HG02759 (cell line): ENCODE measurements around the gene CDH12.
A peak's percentile ranks its signal among the peaks of the same experiment; 100 is the strongest.

Source experiments
- ATAC-seq: cut with Tn5 transposase; IDR thresholded peaks from one replicate; pipeline ENCODE4 v1.9.1; 2021; ENCODE audit warnings: mild to moderate bottlenecking, moderate library complexity; ENCODE audit not compliant: unreplicated experiment

The CDH12 gene

DNA sequence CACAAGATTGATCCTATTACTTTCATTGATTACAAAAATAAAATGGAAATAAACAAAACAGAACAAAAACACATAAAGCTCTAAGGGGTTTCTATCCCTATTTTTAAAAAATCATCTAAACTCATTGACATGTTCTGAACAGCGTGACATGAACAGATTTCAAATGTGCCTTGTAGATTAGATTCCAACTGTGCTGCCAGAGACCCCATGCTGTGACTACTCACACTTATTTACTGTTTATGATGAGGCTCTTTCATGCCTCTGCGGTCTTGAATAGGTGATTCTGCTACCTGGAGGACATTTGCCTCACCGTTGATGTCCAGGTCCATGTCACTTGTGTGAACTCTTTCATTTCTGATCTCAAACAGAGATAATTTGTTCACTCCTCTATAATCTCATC lies 990.2 kb downstream of the CDH12 start:
- no peak for ATAC-seq

DNA sequence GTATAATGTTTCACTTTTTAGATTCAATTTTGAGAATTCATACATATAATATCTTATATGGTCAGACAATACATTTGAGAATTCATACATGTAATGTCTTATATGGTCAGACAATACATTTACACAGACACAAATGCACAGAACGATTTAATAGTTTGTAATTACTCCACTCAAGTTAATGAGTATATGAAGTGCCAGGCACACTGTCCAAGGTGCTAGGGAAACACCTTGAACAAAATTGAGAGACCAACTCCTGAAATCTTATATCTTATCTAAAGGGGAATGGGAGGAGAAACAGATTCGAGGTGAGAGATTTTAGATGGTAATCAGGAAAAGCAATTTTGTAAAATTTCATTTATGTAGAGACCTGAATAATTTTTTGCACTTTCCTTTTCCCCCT lies 994.7 kb downstream of the CDH12 start:
- ATAC-seq = no peak

DNA sequence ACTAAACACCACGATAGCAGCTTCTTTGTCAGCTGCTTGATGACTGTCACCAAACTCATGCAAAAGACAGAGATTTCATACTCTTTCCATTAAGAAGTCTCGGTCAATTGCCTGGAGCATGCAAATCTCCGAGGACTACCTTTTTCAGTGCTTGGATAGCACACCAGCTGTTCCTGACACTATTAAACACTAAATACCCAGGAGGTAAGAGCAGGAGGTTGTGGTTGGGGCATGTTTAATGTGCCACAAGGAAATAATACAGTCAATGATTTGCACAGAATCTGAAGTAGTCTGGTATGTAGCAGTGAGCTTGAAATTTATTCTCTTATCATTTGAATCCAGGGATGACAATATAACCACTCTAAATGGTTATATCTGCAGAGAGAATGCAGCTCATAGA lies 996.2 kb downstream of the CDH12 start:
- no peak for ATAC-seq

DNA sequence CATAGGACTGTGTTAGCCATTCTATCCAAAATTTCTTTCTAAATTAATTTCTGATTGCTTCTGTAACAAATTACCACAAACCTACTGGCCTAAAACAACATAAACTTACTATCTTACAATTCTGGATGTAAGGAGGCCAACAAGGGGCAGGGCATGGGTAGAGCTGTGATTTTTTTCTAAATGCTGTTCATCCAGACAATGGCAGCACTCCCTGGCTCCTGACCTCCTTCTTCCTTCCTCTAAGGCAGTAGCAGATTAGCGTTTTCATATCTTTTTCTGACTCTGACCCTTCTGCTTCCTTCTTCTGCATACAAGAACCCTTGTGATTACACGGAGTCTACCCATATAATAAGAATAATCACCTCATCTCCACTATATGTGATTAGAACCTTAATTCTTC lies 1005.8 kb downstream of the CDH12 start:
- ATAC-seq = no peak

DNA sequence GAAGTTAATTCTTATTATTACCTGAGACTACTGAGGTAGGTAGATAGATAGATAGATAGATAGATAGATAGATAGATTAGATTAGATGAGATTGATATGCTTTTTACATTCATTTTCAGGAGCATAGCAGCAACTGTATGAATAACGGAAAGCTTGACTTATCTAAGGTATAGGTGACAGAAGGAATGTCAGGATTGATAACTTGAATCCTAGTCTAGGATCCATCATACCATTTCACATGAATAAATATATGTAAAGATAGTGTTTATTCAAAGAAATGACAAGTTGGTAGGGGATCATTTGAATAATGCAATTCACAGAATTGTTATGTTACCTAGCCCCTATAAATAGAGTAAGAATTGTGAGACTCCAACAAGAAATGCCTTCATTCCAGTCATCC lies 1008.2 kb downstream of the CDH12 start:
- ATAC-seq = no peak

DNA sequence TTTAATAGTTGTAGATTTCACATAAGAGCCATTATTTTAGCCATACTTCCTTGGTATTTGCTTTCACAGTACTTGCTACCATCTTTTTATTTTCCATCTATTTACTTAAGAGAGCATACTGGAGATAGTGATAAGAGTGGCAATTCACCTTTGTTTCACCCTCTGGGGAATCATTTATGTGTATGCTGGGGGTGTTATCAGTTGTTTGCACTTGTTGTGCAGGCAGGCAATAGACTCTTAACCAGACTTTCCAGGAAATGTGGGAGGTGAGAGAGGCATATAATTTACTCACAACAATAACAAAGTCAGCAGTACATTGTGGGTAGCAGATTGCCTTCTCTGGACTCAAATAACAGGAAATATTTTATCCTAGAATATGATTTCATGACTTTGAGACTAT lies 1018.3 kb downstream of the CDH12 start:
- ATAC-seq = no peak

DNA sequence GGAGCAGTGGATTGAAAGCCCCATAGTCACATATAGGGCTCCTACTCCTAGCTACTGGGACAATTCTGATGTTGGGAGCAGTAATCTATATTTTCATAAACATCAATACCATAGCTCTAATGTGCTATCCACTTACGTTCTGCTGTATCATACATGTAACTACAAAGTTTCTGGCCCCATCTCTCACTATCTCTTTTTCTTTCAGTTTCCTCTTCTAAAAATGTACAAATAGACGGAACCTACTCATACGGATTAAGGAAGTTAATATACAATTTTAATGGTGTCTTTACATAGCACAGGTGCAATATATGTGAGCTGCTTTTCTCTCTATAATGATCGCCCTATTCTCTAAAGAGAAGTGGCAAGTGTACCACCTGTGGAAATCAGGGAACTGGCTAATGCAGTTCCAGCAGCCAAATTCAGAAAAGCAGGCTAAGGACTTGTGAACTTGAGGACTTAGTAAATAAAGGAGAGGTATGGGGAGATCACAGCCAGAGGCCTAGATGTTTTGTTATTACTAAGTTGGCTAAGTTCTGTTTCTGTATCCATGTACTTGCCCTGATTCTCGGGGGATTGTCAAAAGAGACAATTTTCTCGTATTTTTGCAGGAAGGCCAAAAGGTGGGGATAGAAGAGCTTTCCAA lies 1021.9 kb downstream of the CDH12 start:
- peak; percentile 75 for ATAC-seq

DNA sequence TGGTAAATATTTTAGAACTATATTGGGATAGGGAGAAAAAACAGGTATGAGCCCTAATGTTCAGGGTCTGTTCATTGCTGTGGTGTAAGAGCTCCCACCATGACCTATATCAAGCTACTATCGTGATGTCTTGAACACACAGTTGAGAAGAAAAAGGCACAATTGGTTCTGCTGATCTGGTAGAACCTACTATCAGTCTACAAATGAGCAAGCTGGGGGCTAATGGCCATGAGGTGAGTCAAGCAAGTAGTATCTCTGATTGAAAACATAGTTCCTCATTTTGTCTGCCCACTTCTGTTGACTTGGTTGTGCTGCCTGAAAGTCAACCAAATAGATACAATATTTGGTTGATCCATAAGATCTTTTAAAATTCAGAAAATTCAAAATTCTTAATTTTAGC lies 1026.3 kb downstream of the CDH12 start:
- ATAC-seq = no peak

DNA sequence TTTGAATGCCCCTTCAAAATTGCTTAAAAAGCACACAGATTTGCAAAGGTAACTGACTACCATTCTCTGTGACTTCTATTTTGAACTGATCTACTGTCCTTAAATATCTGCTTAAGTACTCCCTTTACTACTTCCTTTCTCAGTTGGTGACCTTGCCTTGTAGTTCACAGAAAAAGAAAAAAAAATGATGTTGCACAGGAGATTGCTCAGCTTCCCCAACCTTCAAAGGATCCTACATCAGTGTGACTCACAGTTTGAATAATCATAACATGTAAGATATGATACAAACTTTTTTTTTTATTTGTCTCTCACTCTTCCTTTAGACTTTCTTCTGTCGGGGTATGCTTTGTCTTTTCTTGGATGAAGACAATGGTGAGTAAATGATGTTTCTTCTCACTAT lies 1029.6 kb downstream of the CDH12 start:
- no peak for ATAC-seq

DNA sequence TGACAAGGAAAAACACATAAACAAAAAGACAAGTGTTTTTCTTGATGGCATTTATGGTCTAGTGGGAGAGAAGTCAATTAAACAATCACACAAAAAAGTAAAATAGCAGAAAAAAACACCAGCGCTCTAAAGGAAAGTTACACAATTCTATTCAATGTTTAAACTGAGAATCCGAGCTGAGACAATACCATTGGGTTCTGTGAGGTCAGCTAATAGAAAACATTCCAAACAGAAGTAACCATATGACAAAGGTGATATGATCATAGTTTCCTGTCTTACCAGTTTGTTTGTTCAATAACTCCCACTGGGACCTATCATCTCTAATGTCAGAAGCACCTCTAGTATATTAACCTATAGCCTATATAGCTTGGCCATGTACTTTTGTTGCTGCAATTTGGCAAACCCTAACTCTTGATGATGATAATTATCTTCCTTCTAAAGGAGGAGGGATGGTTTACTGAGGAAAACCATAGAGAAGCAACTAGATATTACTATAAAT lies 1030.0 kb downstream of the CDH12 start:
- no peak for ATAC-seq

DNA sequence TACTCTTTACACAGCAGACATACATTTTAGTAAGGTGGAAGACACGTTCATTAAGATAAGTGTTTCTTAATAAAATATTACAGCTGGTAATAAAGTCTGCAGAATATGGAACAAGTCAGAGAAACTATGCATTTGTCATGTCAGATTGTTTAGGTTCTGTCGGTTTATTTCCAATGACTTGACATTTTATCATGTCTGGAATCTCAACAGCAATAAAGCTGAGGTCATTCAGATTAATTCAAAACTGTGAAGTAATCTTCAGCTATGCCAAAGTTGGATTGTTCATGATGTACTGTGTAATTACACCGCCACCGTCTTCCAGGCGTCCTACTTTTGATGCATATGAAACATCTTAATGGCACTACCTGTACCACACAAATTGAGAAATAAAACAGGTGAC lies 1032.6 kb downstream of the CDH12 start:
- no peak for ATAC-seq

DNA sequence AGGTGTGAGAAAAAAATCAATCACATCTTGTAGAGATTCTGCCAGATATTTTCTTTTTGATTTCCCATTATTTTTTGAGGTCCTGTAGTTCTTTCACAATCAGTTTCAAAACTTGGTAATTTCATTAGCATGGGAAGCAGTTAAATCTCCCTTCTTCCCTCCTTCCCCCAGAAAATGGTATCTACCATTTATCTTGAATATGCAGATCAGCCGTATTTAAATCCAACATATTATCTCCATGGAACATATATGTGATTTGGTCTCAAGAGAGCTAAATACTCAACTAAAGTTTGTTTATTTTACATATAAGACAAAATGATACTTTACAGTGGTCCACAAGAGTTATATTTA lies 1034.8 kb downstream of the CDH12 start:
- no peak for ATAC-seq

DNA sequence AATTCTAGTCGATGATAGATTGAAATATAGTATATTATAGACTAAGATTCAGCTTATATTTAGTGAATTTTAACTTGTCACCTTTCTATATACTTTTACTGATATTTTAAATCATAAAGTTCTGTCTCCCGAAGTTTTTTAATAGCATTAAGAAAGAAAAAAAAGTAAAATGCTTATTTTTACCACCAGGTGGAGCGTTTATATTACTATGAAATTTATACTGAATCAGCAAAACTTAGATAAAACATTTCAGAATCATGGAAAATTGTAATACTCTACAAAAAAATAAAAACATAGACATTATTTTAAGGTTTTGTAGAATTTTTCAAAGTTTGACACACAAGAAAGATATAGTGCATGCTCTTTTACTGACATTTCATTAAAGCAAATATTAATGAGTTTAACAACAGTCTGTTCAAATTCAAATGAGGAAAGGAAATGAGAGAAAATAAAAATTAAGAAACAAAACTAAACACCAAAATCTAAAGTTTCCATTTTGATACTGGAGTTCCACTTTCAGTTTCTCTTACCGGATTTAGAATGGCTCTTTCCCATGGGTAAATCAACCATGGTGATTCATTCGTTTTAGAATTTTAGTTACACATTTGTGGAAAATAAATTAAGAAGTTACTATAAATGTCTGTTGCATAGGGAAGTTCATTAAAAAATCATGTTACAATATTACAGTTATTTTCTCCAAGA lies 1035.3 kb downstream of the CDH12 start:
- no peak for ATAC-seq

DNA sequence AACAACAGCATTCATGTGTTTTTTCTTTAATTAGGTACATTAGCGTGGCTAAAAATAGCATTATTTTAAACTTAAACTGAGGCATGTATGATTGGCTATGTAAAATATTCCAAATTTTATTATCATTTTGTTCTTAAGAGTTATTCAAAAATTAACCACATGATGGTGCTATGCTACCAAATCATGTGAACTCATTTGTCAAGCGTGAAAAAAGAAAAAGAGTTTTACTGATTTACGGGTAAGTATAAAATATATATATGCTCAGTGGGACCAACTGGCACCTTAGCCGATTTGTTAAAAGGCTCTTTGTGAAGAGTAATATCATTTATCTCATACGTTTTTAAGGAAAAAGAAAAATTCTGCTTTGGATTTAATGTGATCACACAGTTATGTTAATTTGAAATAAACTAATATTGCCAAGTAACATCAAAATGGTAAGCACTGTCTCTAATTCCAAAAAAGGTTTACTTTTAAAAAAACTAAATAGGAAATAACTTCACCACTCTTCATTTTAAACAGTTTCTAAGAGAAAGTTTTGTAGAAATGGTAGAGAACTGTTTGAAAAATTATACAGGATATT lies 1042.3 kb downstream of the CDH12 start:
- ATAC-seq = no peak

DNA sequence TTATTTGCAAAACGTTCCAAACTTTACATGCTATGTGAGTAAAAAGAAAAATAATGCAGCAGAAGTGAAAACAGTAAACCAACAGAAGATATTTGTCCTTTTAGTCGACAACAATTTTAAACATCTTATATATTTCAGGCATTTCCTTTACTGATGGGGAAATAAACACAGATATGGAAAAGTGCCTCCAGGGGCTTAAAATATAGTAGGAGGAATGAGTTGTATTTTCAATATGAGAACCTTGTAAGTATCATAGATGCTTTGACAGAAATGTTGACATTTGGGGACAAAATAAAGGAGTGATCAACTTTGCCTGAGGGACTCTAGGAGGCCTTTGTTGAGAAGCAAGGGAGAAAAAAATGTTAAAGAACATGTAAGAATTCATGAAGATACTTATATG lies 1043.5 kb downstream of the CDH12 start:
- ATAC-seq = no peak

DNA sequence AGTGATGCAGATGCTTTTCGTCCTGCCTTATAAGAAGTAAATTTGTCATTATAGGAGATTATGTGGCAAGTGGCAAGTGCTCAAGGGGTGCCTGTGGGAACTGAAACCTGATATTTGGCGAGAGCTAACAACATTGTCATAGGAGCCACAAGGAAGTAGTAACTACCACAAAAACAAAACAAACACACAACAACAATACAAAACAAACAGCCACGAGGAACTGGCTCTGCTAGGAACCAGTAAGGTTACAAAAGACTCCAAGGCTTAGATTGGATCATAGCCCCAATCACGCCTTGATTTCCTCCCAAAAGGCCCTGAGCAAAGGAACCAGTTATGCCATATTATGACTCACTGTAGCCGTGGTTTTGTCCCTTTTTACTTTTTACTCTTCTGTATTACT lies 1045.2 kb downstream of the CDH12 start:
- ATAC-seq = no peak

DNA sequence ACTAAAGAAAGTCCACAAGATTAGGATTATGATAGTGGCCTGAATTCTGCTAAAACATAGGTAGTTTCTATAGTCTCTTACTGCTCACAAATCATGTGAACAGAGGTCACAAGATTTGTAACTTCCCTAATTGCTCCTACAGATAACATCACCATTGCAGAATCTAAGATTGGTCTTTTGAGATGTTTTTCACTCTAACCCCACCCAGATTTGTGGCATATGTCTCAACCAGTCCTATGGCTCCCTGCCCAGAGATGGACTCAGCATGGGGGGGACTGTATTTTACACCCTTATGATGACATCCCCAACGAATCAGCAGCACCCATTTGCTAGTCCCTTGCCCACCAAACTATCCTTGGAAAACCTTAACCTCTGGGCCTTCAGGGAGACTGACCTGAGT lies 1046.2 kb downstream of the CDH12 start:
- ATAC-seq = no peak

DNA sequence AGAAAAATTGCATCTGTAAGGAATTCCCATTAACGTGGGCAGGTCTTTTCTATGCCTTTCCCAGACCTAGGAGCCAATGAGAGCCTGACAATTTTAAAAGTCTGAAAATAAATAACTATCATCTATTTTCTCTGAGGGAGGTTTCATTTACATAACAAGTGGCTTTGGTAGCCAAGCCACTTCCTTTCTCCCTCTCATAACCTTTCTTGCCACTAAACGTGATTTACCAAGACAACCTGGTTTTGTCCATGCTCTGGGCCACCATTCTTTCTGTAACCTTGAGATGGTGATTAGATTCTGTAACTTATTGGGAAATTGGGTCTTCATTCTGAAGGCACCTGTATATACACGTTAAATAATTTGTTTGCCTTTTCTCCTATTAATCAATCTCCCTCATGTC lies 1046.9 kb downstream of the CDH12 start:
- no peak for ATAC-seq

DNA sequence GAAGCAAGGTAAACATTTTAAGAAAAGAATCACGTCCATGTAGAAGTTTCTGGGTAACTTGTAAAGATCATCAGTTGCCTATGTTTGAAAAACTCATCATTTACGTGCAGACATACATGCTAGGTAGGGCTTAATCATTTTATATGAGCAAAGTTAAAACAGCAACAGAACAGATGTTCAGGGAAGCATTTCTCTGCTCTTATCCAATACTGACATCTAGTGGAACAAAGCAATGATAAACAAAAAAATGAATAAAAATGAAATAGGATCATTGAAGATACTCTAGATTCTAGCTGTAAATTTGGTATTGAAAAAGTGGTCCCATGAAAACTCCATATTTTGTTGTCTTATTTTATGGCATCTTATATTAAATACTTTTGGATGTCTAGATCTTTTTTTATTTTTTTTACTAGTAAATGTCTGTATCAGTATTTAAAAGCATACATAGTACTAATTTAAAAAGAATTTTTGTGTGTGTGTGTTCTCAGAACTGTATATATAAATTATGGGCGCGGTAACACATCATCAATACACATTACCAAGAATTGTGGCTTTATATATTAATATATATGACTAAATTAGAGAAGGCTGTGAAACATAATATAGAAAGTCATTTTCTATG lies 1050.2 kb downstream of the CDH12 start:
- ATAC-seq = no peak

DNA sequence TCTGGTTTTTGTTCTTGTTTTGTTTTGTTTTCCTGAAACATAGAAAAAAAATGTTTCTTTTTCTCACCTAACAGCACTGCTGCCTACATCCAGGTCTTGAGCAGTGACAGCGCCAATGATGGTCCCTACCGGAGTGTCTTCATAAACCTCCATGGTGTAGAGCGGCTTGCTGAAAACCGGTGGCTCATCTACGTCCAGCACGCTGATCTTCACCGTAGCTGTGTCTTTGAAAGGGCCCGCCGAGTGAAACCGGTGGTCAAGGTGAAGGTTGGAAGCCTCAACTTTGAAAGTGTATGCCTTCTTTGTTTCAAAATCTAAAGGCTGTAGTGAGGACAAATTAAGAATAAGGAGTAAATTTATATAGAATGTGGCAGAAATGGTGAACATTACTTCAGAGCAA lies 1051.0 kb downstream of the CDH12 start:
- no peak for ATAC-seq

DNA sequence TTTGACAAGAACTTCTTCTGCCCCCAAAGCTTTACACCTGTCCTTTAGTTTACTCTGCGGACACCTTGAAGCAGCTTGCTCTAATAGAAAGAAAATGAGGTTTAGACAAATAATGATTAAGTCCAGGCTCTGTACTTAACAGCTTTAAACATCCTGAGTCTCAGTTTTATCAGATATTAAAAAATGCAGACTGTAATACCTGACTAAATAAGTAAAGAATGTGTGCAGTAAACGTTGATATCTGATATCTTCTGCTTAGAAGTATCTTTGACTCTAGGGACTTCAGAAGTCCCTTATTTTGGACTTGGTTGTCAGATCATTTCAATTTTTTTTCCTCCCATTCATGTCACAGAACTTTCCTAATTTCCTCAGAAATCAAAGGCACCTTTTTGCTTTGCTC lies 1060.4 kb downstream of the CDH12 start:
- no peak for ATAC-seq

DNA sequence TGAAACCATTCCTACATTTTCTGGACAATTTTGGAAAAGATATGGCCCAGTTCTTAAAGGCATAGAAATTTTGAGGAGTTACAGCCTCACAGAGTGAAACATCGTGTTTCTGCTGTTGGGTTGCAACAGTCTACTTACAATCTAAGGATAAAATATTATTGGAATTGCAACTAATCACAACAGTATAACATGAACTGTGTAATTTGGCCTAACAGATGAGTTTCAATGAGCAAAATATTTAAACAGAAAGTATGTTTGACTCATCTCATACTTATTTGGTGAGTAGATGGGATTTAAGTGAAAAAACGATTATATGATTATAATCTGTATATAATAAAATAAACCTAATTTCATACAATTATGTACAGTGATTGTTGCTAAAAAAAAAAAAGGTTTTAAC lies 1061.8 kb downstream of the CDH12 start:
- no peak for ATAC-seq
